GM18502 (cell line): Measurements from ENCODE around the gene PGP.

Source experiments
- ATAC-seq: cut with Tn5 transposase; IDR thresholded peaks from one replicate; pipeline ENCODE4 v1.9.1; 2021; ENCODE audit warnings: mild to moderate bottlenecking; ENCODE audit not compliant: unreplicated experiment, poor library complexity

Gene PGP

GRCh38 chr16:2226245-2226793, 11.7 kb upstream of the PGP start:
- ATAC-seq = no peak

GRCh38 chr16:2223942-2224486, 9.4 kb upstream of the PGP start:
- ATAC-seq = peak; percentile 14

- peak; percentile 93 for ATAC-seq
These were observed 8.7 kb upstream of the PGP start, which contains the start of gene E4F1 for GRCh38 chr16:2223221-2223941. TSS of gene E4F1 (plus strand) at chr16:2223591. CDS start at chr16:2223614, 23 bp downstream.

GRCh38 chr16:2216330-2216729, 1.7 kb upstream of the PGP start:
- ATAC-seq = no peak

- peak; percentile 19 for ATAC-seq
These were observed 572 bp downstream of the PGP start for GRCh38 chr16:2213817-2214718.

- no peak for ATAC-seq
These were observed 2.0 kb downstream of the PGP start for GRCh38 chr16:2212362-2213324.

- ATAC-seq = no peak
These were observed 2.7 kb downstream of the PGP start for GRCh38 chr16:2211923-2212347.

GRCh38 chr16:2210386-2211365, 4.0 kb downstream of the PGP start, which contains the start of gene BRICD5:
TSS of gene BRICD5 (minus strand) at chr16:2210863. CDS start at chr16:2210833, 30 bp downstream.
- ATAC-seq = no peak

GRCh38 chr16:2210009-2210332, 4.7 kb downstream of the PGP start:
- no peak for ATAC-seq

- no peak for ATAC-seq
These were observed 5.2 kb downstream of the PGP start for GRCh38 chr16:2209258-2210008.

- ATAC-seq = no peak
These were observed 5.9 kb downstream of the PGP start for GRCh38 chr16:2208772-2209171.

GRCh38 chr16:2208308-2208707, 6.3 kb downstream of the PGP start:
- ATAC-seq = no peak

GRCh38 chr16:2207872-2208271, 6.8 kb downstream of the PGP start:
- no peak for ATAC-seq

GRCh38 chr16:2206780-2207433, 7.7 kb downstream of the PGP start:
- ATAC-seq = no peak

GRCh38 chr16:2206420-2206779, 8.2 kb downstream of the PGP start:
- ATAC-seq = no peak

- ATAC-seq = peak; percentile 14
These were observed 8.7 kb downstream of the PGP start for GRCh38 chr16:2205967-2206313.

- ATAC-seq = peak; percentile 74
These were observed 9.3 kb downstream of the PGP start, which contains the start of gene MLST8 for GRCh38 chr16:2205104-2205966. TSS of gene MLST8 (plus strand) at chr16:2205454. CDS start at chr16:2206086, 632 bp downstream.
